HepG2 (cell line): Measurements from ENCODE around the gene IGSF21. TPM values are rescaled to one million over a fixed set of nuclear protein-coding genes. Genes with fewer than 3 reads are reported as not detected.

Experiments used
- ATRX ChIP-seq: sonication (generic); formaldehyde crosslinking; IDR thresholded peaks from 2 replicates; pipeline ENCODE4 v1.4.0; 2020; ENCODE audit warnings: missing genetic modification reagents, borderline replicate concordance
- KDM6A ChIP-seq: IDR thresholded peaks from 2 replicates; pipeline ENCODE4 v1.6.1; 2016; ENCODE audit warnings: low read depth
- KLF11 ChIP-seq: IDR thresholded peaks from 2 replicates; pipeline ENCODE4 v1.6.1; 2016; ENCODE audit warnings: missing compliant biosample characterization
- NCOA2 ChIP-seq: sonication (generic); formaldehyde crosslinking; IDR thresholded peaks from 2 replicates; pipeline ENCODE4 v1.8.0; 2022; ENCODE audit warnings: inconsistent platforms
- NONO ChIP-seq, 2 experiments: fragments of 450-650 bp in 1 of 2; sonication (generic) in 1 of 2; formaldehyde crosslinking in 1 of 2; IDR thresholded peaks in 1 of 2; conservative IDR thresholded peaks in 1 of 2; 2 replicates each; pipeline versions ENCODE4 v1.6.1 to v1.8.0; 2017 to 2022; ENCODE audit warnings: mild to moderate bottlenecking in 1 of 2, missing genetic modification reagents in 1 of 2, moderate library complexity in 1 of 2
- NR2C2 ChIP-seq: sonication (generic); formaldehyde crosslinking; IDR thresholded peaks from 2 replicates; pipeline ENCODE4 v1.4.0; 2020; ENCODE audit warnings: missing genetic modification reagents, mild to moderate bottlenecking, moderate library complexity, borderline replicate concordance
- THAP11 ChIP-seq: IDR thresholded peaks from 2 replicates; pipeline ENCODE4 v1.6.1; 2016; ENCODE audit warnings: missing biosample characterization, missing genetic modification reagents
- ZNF30 ChIP-seq: sonication (generic); formaldehyde crosslinking; IDR thresholded peaks from 2 replicates; pipeline ENCODE4 v1.5.0; 2020; ENCODE audit warnings: mild to moderate bottlenecking, missing genetic modification reagents
- ZNF333 ChIP-seq: sonication (generic); formaldehyde crosslinking; IDR thresholded peaks from 2 replicates; pipeline ENCODE4 v1.4.0; 2020; ENCODE audit warnings: mild to moderate bottlenecking, missing genetic modification reagents, borderline replicate concordance
- ZNF451 ChIP-seq: sonication (generic); formaldehyde crosslinking; IDR thresholded peaks from 2 replicates; pipeline ENCODE4 v1.5.0; 2020; ENCODE audit warnings: mild to moderate bottlenecking, missing genetic modification reagents
- ZNF589 ChIP-seq: sonication (generic); formaldehyde crosslinking; conservative IDR thresholded peaks from 2 replicates; pipeline ENCODE4 v1.8.0; 2022; ENCODE audit warnings: mild to moderate bottlenecking, moderate library complexity, missing genetic modification reagents
- polyA plus RNA-seq, 8 experiments: library from polyadenylated mRNA; depleted of rRNA in 3 of 8; stranded (reverse) in 7 of 8; unstranded in 1 of 8; fragments of >200 nt; fragmentation: Illumina TruSeq in 4 of 8; extraction: Trizol in 4 of 8; gene quantifications; 2 replicates each; pipeline versions ENCODE4 v1.2.1 to v1.2.3, GENCODE V29; 2011 to 2016; ENCODE audit warnings: low read depth in 4 of 8, missing spikeins in 1 of 8, mixed read lengths in 1 of 8; ENCODE audit not compliant: insufficient read depth in 1 of 8
- total RNA-seq, 5 experiments: library from RNA; depleted of rRNA; stranded (reverse); fragments of >200 nt; fragmentation: Illumina TruSeq; extraction: Trizol; gene quantifications; 2 replicates each; pipeline ENCODE4 v1.2.3, GENCODE V29; 2016; ENCODE audit warnings: low read depth in 1 of 5
- TF ChIP-seq, protein P1 (sequence below): sonication (generic); formaldehyde crosslinking; IDR thresholded peaks from 2 replicates; pipeline ENCODE4 v1.4.0; 2020; ENCODE audit warnings: missing genetic modification reagents
- TF ChIP-seq, protein P2 (sequence below): sonication (generic); formaldehyde crosslinking; IDR thresholded peaks from 2 replicates; pipeline ENCODE4 v1.9.0; 2021; ENCODE audit warnings: missing genetic modification reagents, mild to moderate bottlenecking, borderline replicate concordance
- TF ChIP-seq, protein P3 (sequence below): sonication (generic); formaldehyde crosslinking; IDR thresholded peaks from 2 replicates; pipeline ENCODE4 v1.4.0; 2020; ENCODE audit warnings: missing genetic modification reagents
- TF ChIP-seq, protein P4 (sequence below): sonication (generic); formaldehyde crosslinking; IDR thresholded peaks from 2 replicates; pipeline ENCODE4 v1.5.0; 2020; ENCODE audit warnings: missing genetic modification reagents

Gene IGSF21
- total and polyA plus RNA-seq, 2 of the 13 experiments (the other 11 are each of a cell fraction or from before 2014, with no cell fraction given) = not detected

DNA sequence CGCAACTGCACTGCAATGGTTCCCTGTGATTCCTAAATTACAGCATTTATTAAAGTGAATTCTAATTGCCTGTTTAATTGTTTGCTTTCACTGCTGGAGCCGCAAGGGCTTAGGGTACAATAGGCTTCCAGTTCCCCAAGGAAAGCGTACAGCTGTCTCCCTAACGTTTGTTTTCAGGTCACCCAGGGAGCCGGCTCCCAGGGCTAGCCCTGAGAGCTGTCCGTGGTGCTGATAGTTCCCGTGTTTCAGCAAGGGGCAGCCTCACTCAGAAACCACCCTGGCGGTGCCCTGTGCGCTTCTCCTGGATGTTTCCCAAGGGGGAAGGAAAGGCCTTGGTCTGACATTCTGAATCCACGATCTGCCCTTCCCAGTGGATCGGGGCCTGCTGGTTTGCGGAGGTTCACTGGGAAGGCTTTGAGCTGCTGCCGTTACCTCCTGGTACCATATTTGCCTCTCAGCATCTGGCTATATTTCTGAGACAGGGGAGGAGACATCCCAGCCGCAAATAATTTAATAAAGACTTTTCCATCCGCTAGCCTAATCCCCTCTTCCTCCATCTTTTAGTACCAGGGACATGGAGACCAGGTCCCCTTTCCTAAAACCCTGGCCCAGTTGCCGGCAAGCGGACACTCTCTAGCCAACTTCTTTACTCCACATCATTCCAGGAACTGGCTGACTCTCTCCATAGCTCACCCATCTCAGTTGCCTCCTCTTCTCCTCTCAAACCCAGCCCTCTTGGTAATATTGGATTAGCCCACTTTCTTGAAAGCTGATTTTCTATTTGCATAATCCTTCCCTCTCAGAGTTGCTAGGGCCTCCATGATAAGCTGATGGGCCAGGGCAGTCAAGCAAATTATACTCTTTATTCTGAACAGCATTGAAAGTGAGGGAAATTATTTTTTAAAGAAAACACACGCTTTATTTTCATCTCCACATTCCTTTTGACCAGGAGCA, 149.0 kb downstream of the IGSF21 start (continued):
- TF ChIP-seq, protein P1, sequence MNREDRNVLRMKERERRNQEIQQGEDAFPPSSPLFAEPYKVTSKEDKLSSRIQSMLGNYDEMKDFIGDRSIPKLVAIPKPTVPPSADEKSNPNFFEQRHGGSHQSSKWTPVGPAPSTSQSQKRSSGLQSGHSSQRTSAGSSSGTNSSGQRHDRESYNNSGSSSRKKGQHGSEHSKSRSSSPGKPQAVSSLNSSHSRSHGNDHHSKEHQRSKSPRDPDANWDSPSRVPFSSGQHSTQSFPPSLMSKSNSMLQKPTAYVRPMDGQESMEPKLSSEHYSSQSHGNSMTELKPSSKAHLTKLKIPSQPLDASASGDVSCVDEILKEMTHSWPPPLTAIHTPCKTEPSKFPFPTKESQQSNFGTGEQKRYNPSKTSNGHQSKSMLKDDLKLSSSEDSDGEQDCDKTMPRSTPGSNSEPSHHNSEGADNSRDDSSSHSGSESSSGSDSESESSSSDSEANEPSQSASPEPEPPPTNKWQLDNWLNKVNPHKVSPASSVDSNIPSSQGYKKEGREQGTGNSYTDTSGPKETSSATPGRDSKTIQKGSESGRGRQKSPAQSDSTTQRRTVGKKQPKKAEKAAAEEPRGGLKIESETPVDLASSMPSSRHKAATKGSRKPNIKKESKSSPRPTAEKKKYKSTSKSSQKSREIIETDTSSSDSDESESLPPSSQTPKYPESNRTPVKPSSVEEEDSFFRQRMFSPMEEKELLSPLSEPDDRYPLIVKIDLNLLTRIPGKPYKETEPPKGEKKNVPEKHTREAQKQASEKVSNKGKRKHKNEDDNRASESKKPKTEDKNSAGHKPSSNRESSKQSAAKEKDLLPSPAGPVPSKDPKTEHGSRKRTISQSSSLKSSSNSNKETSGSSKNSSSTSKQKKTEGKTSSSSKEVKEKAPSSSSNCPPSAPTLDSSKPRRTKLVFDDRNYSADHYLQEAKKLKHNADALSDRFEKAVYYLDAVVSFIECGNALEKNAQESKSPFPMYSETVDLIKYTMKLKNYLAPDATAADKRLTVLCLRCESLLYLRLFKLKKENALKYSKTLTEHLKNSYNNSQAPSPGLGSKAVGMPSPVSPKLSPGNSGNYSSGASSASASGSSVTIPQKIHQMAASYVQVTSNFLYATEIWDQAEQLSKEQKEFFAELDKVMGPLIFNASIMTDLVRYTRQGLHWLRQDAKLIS (CRISPR knock-in tag) = no peak
- TF ChIP-seq KLF11 (0 out of 2 replicates have a peak, but pooled peaks have one; percentile 58), NR2C2 (CRISPR knock-in tag) (no peak), ZNF451 (CRISPR knock-in tag) (no peak), NONO (IDR thresholded peaks at IDR 0.05) (no peak), NONO (CRISPR knock-in tag; conservative IDR thresholded peaks at IDR 0.05) (no peak), ATRX (CRISPR knock-in tag) (no peak), ZNF30 (CRISPR knock-in tag) (no peak), ZNF589 (no peak), NCOA2 (CRISPR knock-in tag) (no peak), ZNF333 (CRISPR knock-in tag) (no peak), THAP11 (CRISPR knock-in tag) (0 out of 2 replicates have a peak, but pooled peaks have one; percentile 29), KDM6A (CRISPR knock-in tag) (no peak)
- TF ChIP-seq, protein P2, sequence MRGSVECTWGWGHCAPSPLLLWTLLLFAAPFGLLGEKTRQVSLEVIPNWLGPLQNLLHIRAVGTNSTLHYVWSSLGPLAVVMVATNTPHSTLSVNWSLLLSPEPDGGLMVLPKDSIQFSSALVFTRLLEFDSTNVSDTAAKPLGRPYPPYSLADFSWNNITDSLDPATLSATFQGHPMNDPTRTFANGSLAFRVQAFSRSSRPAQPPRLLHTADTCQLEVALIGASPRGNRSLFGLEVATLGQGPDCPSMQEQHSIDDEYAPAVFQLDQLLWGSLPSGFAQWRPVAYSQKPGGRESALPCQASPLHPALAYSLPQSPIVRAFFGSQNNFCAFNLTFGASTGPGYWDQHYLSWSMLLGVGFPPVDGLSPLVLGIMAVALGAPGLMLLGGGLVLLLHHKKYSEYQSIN (CRISPR knock-in tag) = no peak
- TF ChIP-seq, protein P3, sequence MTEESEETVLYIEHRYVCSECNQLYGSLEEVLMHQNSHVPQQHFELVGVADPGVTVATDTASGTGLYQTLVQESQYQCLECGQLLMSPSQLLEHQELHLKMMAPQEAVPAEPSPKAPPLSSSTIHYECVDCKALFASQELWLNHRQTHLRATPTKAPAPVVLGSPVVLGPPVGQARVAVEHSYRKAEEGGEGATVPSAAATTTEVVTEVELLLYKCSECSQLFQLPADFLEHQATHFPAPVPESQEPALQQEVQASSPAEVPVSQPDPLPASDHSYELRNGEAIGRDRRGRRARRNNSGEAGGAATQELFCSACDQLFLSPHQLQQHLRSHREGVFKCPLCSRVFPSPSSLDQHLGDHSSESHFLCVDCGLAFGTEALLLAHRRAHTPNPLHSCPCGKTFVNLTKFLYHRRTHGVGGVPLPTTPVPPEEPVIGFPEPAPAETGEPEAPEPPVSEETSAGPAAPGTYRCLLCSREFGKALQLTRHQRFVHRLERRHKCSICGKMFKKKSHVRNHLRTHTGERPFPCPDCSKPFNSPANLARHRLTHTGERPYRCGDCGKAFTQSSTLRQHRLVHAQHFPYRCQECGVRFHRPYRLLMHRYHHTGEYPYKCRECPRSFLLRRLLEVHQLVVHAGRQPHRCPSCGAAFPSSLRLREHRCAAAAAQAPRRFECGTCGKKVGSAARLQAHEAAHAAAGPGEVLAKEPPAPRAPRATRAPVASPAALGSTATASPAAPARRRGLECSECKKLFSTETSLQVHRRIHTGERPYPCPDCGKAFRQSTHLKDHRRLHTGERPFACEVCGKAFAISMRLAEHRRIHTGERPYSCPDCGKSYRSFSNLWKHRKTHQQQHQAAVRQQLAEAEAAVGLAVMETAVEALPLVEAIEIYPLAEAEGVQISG = peak; percentile 45; the same call in 1 of the 2 replicates
- TF ChIP-seq, protein P4, sequence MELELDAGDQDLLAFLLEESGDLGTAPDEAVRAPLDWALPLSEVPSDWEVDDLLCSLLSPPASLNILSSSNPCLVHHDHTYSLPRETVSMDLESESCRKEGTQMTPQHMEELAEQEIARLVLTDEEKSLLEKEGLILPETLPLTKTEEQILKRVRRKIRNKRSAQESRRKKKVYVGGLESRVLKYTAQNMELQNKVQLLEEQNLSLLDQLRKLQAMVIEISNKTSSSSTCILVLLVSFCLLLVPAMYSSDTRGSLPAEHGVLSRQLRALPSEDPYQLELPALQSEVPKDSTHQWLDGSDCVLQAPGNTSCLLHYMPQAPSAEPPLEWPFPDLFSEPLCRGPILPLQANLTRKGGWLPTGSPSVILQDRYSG = 0 out of 2 replicates have a peak, but pooled peaks have one; percentile 72
